ENCODE measurements around the gene BANF2.

- no peak for TF ChIP-seq EZH2 (IDR thresholded peaks at IDR 0.05; ENCODE audit: insufficient read depth, poor library complexity, severe bottlenecking)
- TF ChIP-seq EZH2phosphoT487 (IDR thresholded peaks at IDR 0.05; ENCODE audit: insufficient read depth, low read depth) = no peak
Measured at GRCh38 chr20:17742731-17743130, 43.0 kb downstream of the BANF2 start.

All from GM23248 (cell line).